NT2/D1 (cell line): ENCODE measurements around the gene PSAP.

ENCODE experiments used
- SUZ12 ChIP-seq: IDR thresholded peaks from 2 replicates; pipeline ENCODE4 v1.6.1; 2011; ENCODE audit not compliant: insufficient read length, insufficient read depth; ENCODE audit errors: extremely low read depth
- YY1 ChIP-seq: IDR thresholded peaks from 2 replicates; pipeline ENCODE4 v1.6.1; 2011; ENCODE audit not compliant: insufficient read length, insufficient read depth
- ZNF274 ChIP-seq: IDR thresholded peaks from 2 replicates; pipeline ENCODE4 v1.6.1; 2011; ENCODE audit warnings: mild to moderate bottlenecking, low read depth, low read length

- no peak for TF ChIP-seq YY1
- TF ChIP-seq ZNF274, result no peak
- no peak for TF ChIP-seq SUZ12
Measured at GRCh38 chr10:71830726-71831125, 20.3 kb downstream of the PSAP start.
